Thoracic aorta (tissue), 2 donors: ENCODE data around the gene INPP5D. TPM values are rescaled to one million over a fixed set of nuclear protein-coding genes. Genes with fewer than 3 reads are reported as not detected.

Experiments used
- ATAC-seq: fragments of 150-250 bp; one replicate; pipeline ENCODE4 v1.8.0; 2017; ENCODE audit warnings: low read depth; ENCODE audit not compliant: insufficient number of reproducible peaks, low FRiP score
- DNase-seq: peaks from one replicate; pipeline ENCODE4 v3.0.0-alpha.2; 2020; ENCODE audit warnings: low spot score
- H3K27ac ChIP-seq, 2 donors: fragments of 200-600 bp; sonication (generic); 1 replicate in 1 of 2; 2 replicates in 1 of 2; pipeline ENCODE4 v1.5.1; 2016; ENCODE audit warnings: mild to moderate bottlenecking in 2 of 2, moderate library complexity in 2 of 2
- H3K27me3 ChIP-seq: fragments of 200-600 bp; sonication (generic); replicated peaks from 2 replicates; pipeline ENCODE4 v1.6.0; 2016; ENCODE audit warnings: mild to moderate bottlenecking; ENCODE audit not compliant: insufficient read depth
- H3K36me3 ChIP-seq: fragments of 200-600 bp; sonication (generic); one replicate; pipeline ENCODE4 v1.5.1; 2016
- H3K4me1 ChIP-seq, 2 donors: fragments of 200-600 bp; sonication (generic); 1 replicate in 1 of 2; 2 replicates in 1 of 2; pipeline versions ENCODE4 v1.5.1 to v1.6.0; 2016; ENCODE audit warnings: low read depth in 2 of 2, mild to moderate bottlenecking in 1 of 2; ENCODE audit not compliant: control insufficient read depth in 1 of 2
- H3K4me3 ChIP-seq: fragments of 200-600 bp; sonication (generic); 2 replicates; pipeline ENCODE4 v1.5.1; 2016; ENCODE audit warnings: mild to moderate bottlenecking
- H3K9me3 ChIP-seq: fragments of 200-600 bp; sonication (generic); 2 replicates; pipeline ENCODE4 v1.5.1; 2016
- total RNA-seq, 2 donors: library from RNA; depleted of rRNA; stranded (reverse); fragments of >200 nt; gene quantifications; one replicate each; pipeline versions ENCODE4 v1.1.0 to v1.2.3, GENCODE V29; 2016
- TF ChIP-seq, protein P1 (sequence below): fragments of 200-600 bp; sonication (generic); IDR thresholded peaks from one replicate; pipeline ENCODE4 v1.5.1; 2019; ENCODE audit warnings: antibody characterized with exemption

The INPP5D gene
- total RNA-seq, 2 donors from 2014 or later, result 24.2 to 49.7 TPM

DNA sequence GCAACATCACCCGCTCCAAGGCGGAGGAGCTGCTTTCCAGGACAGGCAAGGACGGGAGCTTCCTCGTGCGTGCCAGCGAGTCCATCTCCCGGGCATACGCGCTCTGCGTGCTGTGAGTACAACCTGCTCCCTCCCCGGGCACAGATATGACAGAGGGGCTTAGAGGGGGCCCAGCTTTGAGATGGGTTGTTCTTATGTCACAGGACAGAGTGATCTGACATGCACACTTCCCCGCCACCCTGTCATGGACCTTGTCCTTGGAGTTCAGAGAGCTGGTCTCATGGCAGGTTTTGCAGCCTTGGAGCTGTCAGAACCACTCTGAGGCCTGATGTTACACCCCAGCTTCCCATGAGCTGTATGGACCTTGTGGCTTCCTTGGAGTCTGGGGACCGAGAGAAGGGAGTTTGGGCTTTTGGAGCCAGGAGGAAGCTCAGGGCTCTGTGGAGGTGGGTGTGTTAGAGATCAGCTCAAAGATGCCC lies 398 bp downstream of the INPP5D start:
- H3K4me1 ChIP-seq, result peaks cover 0 to 3% of the 10 kb centered on the region in 2 donors
- peak overlapping the region; percentile 72 for H3K4me3 ChIP-seq
- H3K36me3 ChIP-seq, result no peaks in the 10 kb centered on the region
- no peaks in the 10 kb centered on the region for H3K9me3 ChIP-seq
- H3K27me3 ChIP-seq, result no peaks in the 10 kb centered on the region
- TF ChIP-seq, protein P1, sequence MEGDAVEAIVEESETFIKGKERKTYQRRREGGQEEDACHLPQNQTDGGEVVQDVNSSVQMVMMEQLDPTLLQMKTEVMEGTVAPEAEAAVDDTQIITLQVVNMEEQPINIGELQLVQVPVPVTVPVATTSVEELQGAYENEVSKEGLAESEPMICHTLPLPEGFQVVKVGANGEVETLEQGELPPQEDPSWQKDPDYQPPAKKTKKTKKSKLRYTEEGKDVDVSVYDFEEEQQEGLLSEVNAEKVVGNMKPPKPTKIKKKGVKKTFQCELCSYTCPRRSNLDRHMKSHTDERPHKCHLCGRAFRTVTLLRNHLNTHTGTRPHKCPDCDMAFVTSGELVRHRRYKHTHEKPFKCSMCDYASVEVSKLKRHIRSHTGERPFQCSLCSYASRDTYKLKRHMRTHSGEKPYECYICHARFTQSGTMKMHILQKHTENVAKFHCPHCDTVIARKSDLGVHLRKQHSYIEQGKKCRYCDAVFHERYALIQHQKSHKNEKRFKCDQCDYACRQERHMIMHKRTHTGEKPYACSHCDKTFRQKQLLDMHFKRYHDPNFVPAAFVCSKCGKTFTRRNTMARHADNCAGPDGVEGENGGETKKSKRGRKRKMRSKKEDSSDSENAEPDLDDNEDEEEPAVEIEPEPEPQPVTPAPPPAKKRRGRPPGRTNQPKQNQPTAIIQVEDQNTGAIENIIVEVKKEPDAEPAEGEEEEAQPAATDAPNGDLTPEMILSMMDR, result no peak
- H3K27ac ChIP-seq, result peak overlapping the region in 1 of 2 donors; percentile 55
- ATAC-seq, result no peak
- no peak for DNase-seq

GRCh38 chr2:233060980-233061590 lies 943 bp downstream of the INPP5D start:
- peak overlapping the region in 1 of 2 donors; percentile 55 for H3K27ac ChIP-seq
- peak overlapping the region; percentile 72 for H3K4me3 ChIP-seq
- no peaks in the 10 kb centered on the region for H3K36me3 ChIP-seq
- ATAC-seq (no peak), DNase-seq (no peak)
- no peaks in the 10 kb centered on the region for H3K9me3 ChIP-seq
- H3K27me3 ChIP-seq, result no peaks in the 10 kb centered on the region
- peaks cover 0 to 3% of the 10 kb centered on the region in 2 donors for H3K4me1 ChIP-seq
- TF ChIP-seq, protein P1, result no peak

DNA sequence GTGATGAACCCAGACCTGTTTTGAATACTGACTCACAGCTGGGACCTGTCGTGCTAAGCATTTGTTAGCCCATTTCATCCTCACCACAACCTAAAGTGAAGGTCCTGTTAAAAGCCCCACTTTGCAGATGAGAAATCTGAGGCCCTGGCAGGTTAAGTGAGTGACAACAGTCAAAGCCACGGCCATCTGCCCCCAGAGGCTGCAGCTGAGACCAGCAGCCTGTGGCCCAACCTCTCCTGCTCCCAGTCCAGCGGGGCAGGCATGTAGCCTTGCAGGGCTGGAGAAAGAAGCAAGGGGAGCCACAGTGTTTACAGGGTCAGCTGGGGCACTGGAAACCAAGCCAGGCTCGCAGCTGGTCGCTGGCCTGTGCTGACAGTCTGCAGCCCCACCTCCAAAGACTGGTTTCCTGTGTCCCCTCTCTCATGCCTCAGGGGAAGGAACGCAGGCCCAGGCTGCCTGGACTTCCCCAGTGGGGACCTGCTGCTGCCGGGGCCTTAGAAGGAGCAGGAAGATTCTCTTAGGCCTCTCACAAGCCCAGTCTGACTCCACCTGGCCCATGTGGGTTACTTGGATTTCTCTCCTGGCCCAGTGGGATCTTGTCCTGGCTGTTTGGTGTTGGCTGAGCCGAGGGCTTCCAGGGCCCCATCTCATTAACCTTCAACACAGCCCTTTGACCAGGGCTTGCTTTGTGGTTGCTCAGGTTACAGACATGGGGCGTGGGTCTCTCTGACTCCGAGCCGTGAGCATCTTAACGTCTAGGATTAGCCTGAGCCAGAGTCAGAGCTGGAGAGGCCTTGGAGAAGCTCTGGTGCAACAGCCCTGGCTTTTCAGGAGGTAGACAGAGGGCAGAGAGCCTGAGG lies 1.7 kb downstream of the INPP5D start:
- DNase-seq (no peak), ATAC-seq (no peak)
- Histone ChIP-seq H3K4me1 (peaks cover 0 to 3% of the 10 kb centered on the region in 2 donors), H3K9me3 (no peaks in the 10 kb centered on the region), H3K4me3 (peak overlapping the region; percentile 72), H3K27ac (peak overlapping the region in 1 of 2 donors; percentile 55), H3K36me3 (no peaks in the 10 kb centered on the region), H3K27me3 (no peaks in the 10 kb centered on the region)
- TF ChIP-seq, protein P1, result no peak

DNA sequence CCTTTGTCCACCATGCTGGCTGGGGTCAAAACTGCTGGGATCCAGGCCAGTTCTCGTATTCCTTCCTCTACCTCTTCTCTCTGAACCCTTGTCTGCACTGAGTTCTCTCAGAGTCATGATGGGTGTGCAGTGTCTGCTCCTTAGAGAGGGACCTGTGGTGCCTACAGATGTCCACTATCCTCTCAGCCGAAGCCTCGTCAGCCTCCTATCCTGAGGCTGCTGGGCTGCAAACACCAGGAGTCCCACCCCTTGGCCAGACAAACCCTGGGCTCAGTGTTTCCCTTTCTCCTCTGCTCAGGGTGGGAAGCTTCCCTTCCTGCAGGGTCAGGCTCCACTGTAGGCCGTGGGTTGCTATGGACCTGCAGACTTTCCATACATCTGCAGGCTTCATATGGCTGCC lies 2.3 kb downstream of the INPP5D start:
- Histone ChIP-seq H3K36me3 (no peaks in the 10 kb centered on the region), H3K9me3 (no peaks in the 10 kb centered on the region), H3K4me1 (peaks cover 0 to 3% of the 10 kb centered on the region in 2 donors), H3K4me3 (peak overlapping the region; percentile 72), H3K27ac (peak overlapping the region in 1 of 2 donors; percentile 55), H3K27me3 (no peaks in the 10 kb centered on the region)
- TF ChIP-seq, protein P1, result no peak
- ATAC-seq, result no peak
- DNase-seq, result no peak

DNA sequence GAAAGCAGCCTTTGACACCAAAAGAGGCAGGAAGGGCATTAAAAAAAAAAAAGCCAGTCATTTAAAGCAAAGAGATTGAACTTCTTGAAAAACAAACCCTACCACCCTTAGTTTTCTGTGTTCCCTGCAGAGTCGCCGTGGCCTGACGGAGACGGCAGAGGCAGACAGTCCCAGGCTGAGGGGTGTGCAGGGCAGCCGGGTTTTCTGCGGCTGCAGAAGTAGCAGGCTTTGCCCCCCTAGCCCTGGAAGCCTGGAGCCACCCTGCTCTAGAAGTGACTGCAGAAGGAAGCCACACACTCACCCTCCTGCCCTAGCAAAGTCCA lies 2.8 kb downstream of the INPP5D start:
- peaks cover 0 to 3% of the 10 kb centered on the region in 2 donors for H3K4me1 ChIP-seq
- DNase-seq (no peak), ATAC-seq (no peak)
- TF ChIP-seq, protein P1, result no peak
- H3K27me3 ChIP-seq, result no peaks in the 10 kb centered on the region
- H3K4me3 ChIP-seq, result peak overlapping the region; percentile 72
- H3K9me3 ChIP-seq, result no peaks in the 10 kb centered on the region
- no peaks in the 10 kb centered on the region for H3K36me3 ChIP-seq
- no peak overlapping the region for H3K27ac ChIP-seq
